CD4-positive, alpha-beta T cell treated with Interleukin-4 for 4 hours (primary cell): ENCODE results near the gene ASTN1.
"Not testable (repeated sequence)": the region's sequence is repeated elsewhere in the genome, so short reads cannot be mapped to it uniquely, and the experiment has no call there.

Source experiments
- DNase-seq: peaks from one replicate; pipeline ENCODE4 v3.0.0-alpha.2; 2020

Gene ASTN1

DNA sequence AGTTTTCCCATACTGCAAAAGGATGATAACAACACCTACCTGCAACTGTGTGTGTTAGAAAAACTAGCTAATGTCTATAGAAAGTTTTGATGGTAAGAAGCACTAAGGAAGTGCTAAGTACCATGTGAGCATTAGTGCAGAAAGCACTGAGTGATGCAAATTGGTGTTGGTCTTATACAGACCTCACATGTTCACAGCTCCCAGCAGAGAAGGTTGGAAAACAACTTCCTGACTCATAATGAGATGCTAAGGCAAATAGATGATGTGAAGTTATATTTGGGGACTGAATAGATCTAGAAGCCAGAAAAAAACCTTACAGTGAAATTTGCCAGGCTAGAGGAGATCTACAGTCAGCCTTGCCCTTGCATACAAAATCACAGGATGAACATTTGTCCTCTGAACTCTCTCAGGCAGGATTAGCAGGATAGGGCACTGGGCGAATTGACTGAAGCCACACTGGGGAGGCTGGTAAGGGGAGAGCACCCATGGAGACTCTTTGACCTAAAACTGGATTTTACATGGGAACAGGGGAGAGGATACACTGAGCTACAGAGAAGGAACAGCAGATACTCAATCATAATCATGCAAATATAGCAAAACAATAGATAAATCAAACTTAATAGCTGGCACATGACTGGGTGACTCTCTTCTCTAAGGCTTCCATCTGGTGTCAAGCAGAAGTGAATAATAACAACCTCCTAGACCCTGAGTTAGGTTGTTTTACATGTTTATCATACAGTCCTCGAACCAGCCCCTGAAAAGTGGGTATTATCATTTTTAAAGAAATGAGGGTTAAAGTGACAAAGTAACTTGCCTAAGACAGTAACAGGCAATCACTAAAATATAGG lies 61.3 kb downstream of the ASTN1 start:
- DNase-seq = no peak

DNA sequence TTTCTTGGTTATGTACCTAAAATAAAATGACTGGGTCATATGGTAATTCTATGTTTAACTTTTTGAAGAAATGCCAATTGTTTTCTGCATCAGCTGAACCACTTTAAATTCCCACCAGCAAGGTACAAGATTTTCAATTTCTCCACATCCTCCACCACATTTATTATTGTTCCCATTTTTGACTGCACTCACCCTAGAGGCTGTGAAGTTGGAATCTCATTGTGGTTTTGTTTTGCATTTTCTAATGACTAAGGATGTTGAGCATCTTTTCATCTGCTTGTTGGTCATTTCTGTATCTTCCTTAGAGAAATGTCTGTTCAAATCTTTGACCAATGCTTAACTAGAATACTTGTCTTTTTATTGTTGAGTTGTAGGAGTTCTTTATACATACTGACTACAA lies 72.5 kb downstream of the ASTN1 start:
- DNase-seq = no peak

DNA sequence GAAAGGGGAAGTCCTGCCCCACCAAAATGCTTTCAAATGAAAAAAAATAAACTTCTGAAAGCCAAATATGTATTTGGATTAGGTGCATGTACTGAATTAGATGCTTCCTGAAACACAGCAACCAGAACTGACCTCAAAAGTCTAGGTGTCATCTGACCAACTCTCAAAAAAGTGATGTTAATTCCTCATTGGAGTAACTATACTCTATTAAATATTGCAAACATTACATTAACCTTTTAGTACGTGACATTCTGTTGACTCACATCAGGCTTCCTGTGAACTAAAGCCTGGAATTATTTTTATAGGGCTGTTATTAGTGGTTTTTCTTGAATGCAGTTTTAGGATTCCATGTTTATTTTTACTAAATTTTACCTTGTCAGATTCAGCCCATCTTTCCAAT lies 73.5 kb downstream of the ASTN1 start:
- no peak for DNase-seq

DNA sequence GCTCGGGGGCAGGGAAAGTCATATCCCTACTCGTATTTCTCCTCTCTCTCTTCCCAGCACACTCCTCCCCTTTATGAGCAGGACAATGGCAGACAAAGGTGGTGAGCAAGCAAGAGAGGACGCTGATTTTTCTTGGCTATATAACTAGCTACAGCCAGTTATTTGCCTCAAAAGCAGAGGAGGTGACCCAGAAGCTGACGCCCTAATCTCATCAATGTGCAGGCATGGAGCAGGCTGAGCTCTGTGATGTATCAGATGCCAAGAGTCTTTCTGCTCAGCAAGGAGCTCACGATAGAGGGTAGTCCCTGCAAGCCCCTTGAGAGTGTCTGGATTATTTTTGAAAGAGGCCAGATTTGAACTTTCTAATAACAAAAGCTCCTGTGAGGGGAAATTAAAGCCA lies 75.5 kb downstream of the ASTN1 start:
- DNase-seq = no peak

DNA sequence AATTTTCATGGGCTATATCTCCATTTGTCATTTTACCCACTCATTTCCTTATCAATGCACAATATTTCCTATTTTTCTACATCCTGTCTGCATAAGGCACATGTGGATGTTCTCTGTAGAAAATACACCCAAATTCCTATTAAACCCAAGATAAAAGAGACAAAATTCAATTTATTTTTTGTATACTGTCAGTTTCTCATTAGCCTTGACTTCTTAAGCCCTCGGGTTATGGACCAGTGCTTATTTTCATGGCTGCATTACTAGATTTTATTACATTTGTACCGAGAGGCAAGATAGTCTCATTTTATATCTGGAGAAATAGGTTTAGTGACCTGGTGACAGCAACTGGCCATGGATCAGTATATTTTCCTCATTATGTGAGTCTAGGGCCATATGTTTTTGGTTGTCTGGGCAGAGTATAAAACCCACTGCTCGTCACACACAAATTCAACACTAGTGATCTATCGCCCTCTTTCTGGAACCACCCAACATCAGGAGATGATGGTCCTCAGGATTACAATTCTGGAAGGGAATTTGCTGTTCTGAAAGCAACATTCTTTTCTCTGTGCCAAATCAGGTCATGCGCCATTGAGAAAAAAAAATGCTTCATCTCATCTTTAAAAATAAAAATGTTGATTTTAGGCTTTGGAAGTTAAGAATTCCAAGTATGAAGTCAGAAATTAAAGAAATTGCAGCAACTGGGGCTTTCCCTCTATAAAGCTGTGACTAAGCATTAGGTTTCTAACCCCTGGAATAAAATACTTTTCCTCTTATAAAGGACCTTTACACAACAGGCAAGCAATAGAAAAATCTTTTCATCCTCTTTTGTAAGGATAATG lies 81.4 kb downstream of the ASTN1 start:
- DNase-seq = no peak

DNA sequence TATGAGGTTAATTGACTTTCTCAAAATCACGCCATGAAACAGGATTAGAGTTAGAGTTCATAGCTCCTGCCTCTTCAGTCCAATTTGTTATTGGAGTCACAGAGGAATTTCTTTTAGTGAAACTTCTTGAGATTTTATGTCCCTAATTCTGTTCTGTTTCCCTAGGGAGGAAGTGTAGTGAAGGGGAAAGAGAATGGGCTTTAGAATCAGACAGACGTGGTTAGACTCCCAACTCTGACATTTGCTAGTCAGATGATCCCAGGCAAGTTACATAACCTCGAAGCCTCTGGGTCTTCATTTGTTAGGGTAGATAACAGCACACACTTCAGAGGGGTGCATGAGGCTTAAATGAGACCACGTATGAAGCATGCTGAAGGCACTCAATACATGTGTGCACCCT lies 83.9 kb downstream of the ASTN1 start:
- DNase-seq = no peak

DNA sequence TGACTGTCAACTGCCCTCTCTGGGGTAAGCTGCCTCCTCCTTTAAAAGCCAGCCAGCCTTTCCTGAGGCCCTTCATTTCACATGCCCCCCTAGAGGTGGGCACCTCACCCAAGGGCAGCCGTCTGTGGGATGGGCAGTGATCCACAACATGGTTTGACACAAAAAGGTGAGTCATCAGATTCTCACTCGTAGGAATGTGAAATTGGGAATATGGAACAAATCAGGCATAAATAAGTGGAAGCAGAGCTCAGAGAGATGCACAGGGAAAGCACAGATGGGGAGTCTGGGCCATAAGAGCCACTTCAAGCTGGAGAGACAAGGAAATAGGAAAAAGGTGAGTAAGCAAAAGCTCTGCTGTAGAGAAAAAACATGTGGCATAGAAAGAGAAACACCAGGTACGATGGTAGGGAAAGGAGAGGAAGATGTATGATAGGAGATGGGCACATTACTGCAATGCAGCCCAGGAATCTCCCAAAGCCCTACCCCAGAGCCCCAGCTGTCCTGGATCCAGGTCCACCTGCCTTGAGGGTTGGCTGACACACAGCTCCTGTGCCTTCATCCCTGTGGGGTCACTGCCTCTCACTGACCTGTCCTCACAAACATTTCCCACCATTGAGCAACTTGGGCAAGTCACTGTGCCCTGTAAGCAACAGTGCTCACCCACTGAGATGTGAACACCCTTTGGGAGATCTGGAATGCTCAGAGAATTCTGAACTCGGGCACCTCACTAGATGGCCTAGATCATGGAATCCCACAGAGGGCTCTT lies 86.6 kb downstream of the ASTN1 start:
- DNase-seq = no peak

DNA sequence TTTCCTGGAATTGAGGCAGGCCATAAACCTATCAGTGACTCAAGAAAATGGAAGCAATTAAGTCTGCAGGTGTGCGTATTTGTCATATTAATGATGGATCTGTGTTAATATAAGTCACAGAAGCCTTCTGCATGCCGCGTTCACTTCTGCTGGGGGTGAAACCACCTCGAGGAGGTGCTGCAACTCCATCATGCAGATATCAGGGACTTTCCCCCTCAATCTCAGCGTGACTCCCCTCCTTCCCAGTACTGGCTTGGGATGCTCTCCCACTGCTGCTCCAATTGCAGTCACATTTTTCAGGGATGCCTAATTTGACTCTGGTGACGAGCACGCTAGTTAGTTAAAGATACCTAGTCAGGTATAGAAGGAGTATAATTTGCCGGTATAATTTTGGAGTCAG lies 87.5 kb downstream of the ASTN1 start:
- DNase-seq = no peak

DNA sequence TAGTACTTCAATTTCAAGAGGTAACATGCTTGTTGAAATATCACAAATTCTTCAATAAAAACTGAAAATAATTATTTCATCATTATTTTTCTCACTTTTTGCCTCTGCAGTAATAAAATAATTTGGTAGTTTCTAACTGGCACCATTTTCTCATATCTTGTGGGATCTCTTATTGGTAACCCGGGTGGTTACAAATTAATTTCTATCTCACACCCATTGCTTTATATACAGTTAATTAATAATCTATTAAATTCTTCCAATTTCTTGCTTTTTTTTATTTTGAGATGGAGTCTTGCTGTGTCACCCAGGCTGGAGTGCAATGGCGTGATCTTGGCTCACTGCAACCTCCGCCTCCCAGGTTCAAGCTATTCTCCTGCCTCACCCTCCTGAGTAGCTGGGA lies 89.7 kb downstream of the ASTN1 start:
- DNase-seq = not testable (repeated sequence)

DNA sequence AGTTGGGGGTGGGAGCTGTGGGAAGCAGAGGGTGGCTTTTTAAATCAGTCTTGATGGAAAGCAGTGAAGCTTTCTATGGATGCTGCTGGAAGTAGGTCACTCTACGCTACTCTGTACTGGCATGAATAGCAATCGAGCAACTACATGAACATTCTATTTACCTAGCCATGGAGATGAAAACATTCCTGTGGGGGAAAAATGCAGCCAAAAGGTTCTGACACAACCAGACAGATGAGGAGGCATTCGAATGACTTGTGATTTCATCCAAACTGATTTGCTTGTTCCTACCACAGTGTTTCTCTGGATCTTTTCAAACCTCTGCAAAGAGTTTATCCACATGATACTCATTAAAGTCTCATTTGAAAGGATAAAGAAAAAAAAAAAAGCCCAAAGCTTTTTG lies 95.0 kb downstream of the ASTN1 start:
- no peak for DNase-seq

DNA sequence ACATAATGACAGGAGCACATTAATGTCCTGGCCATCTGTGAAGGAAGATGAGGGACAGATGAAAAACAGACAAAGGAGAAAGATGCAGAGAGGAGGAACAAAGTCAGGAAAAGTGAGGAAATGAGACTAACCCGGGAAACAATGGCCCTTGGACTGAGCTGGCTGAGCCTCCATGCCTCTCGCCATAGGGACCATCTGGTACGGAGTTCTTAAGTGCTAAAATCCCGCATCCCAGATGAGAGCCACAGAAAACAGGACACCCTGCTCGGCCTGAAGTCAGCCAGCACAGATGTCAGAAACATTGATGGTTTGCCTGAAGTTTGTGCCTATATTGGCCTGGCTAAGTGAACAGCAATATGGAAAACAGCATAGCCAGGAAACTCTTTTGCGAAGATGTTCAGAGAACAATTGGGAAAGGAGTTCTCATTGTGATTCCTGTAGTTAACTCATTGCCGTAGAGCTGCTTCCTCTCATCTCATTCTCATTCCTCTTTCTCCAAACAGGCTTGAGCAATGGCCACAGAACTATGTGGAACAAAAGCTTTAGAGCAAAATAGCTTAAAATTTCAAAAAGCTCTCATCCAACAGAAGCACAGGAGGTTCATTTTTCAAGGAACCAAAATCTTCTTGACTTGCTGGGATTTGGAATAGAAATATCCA lies 96.6 kb downstream of the ASTN1 start:
- no peak for DNase-seq

DNA sequence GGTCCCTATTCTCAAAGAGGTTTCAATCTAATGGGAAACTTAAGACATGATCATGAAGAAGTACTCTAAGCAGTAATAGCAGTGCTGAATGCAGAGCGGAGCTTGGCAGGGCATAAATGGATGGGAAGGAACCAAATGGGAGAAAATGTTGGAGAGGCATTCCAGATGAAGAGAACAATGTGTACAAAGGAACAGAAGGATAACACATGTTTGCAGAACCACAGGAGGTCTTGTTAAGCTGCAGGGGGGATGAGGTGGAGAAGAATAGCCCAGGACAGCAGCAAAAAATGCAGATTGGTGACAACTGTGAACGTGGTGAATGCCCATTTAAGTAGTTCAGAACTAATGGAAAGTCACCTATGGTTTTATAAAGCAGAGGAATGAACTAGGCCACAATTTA lies 99.1 kb downstream of the ASTN1 start:
- no peak for DNase-seq

DNA sequence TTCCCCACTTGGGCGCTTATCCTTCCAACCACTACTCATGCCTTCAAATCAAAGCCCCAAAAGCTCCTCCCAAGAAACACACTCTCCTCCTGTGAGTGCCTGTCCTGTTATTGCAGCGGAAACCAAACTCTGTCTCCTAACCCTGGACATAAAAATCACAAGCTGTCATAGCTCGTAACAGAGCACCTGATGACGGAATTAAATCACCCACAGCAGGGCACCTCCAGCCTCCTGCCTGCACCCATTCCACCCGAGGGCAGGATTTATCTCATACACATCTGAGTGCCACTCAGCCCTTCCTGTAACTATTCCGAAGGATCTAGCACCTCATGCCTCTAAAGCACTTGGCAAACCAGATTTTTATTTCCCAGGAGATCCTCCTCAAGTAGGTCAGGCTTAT lies 100.9 kb downstream of the ASTN1 start:
- no peak for DNase-seq

DNA sequence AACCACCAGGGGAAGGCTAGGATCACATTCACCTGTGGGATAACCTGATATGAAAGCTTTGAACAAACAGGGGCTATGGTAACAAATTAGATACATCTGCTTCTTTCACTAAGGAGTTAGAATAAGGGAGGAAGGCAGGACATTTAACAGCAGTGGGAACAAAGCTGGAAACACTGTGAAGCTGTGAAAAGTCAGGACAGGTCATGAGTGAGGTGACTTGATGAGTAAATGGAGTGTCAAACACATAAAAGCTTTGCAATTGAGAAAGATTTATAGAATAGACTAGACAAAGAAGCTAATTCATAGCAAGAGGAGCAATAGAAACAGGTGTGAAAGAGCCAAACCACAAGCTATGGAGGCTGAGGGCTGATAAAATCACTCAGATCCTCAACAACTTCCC lies 110.0 kb downstream of the ASTN1 start:
- DNase-seq = no peak

DNA sequence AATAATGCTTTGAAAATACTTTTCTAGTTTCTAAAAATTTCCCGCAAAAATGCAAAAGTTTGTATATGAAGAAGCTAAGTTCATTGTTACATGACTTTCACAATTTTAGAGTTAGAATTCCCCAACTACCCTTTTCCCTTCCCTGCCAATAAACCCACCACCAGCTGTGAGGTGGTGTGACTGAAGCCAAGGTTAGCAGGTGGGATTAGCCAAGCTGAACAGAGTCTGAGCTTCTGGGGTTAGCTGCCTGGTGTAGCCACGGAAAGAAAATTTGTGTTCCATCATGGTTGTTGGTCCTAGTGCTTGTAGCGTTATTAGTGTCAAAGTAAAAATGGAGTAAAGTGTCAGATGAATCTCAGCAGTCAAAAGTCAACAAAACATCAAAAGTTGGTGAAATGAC lies 110.9 kb downstream of the ASTN1 start:
- DNase-seq = no peak

DNA sequence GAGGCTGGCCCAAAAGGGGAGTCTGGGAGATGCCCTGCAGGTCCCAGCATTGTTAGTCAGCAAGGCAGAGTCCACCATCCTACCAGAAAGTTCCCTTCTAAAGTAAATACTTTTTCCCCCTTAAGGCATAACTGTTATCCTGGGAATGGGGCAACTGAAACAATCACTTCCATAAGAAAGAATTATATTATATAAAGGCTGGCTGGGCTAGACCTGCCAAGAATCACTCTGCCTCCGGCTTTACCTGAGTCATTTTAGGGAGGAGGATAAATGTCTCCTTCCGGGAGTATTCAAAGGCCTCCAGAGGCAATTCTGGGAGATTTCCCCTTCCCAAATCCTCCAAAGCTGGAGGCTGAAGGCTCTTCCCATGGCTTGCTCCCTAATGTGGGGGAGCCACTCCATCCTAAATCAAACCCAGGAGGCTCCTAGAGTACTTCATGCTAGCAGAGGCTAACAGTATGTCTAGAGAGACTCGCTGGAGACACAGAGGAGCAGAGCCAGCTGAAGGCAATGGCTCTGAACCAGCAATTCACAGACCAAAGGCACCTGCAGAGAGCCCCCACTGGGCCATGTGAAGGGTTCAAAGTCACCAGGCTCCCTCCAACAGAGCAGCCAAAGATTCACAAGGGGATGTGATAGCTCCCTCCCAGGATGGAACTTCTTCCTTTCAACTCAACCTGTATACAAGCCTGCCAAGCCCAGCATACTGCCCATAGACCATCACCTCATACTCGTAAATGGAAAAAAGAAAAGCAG lies 116.0 kb downstream of the ASTN1 start:
- DNase-seq = no peak

DNA sequence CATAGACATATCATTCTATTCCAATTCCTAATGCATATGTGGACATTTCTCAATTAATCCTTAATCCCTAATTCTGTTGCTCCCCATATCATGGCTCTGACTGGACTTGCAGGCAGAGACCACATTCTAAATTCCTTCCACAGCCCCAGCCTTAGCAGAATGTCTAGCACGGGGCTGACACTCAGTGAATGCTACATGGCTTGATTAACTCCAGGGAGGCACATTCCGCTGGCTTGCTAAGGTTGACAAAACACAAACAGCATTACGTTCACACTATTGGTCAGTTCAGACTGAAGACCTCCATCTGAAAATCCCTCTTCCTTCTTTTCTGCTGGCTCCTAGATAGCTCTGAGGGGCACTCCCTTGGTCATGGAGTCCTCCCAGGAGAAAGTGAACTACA lies 119.4 kb downstream of the ASTN1 start:
- no peak for DNase-seq

DNA sequence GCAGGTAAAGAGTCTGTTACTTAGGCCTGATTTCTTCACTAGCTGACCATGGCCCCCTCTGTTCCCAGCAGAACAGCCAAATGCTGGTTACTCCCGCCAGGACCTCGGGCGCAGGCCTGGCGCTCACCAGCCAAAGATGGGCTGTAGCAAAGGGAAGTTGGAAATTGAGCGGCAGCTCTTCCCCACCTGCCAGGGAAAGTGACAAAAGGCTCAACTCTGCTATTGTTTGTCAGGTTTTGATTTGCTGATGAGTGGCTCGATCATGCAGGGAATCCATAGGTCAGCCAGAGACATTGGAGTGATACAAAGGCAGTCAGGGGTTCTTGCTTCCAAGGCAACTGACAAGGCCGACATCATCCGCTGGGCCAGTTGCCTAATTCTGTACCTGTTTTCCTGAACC lies 120.1 kb downstream of the ASTN1 start:
- DNase-seq = no peak

DNA sequence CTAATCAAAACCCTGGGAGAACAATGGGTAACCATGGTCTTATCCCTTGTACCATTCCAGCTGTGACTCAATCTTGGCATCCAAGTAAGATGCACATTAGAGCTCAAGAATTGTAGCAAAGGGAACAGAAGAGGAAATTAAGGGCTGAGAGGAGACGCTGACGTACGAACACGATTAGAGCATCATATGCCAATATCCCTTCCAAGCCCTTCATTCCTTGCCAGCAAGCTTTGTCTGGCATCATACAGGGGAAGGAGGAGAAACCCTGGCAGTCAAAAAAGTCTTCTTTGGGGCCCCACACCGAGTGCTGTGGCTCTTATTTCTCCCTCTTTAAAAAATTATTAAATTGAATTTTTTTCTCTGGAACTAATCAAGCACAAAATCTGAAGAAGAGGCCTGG lies 120.9 kb downstream of the ASTN1 start:
- DNase-seq = no peak

DNA sequence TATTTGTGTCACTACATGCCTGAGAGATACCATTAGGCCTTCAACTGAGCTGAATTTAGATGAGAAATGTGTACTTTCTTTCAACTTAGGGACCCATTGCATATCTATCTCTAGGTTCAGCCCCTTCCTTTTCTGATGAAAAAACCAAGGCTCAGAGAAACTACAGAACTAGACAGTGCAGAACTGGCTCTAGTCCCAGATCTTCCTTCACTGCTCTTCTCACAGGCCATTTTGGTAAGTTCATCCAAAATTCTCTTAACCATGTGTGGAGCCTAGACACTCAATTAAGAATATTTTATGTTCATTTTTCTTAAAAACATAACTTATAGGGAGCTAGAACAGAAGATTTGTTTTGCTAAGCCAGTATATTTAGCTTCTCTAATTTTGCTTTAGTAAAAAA lies 128.9 kb downstream of the ASTN1 start:
- no peak for DNase-seq

DNA sequence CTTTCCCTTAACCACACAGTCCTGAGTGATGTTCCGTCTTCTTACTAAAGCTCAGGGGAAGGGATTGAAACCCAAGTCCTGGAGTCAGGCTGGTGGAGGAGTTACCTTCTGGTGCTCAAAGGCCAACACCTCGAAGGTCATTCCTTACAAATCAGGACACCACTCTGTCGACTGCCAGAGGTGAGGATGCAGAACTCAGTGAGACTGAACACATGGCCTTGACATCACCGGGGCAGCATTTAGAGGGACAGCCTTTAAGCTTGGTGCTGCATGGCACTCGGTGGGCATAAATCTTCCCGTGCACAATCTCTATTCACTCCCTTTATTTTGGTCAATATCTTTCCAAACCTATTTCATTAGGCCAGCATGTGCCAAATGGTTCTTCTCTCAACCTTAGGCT lies 130.9 kb downstream of the ASTN1 start:
- DNase-seq = no peak

DNA sequence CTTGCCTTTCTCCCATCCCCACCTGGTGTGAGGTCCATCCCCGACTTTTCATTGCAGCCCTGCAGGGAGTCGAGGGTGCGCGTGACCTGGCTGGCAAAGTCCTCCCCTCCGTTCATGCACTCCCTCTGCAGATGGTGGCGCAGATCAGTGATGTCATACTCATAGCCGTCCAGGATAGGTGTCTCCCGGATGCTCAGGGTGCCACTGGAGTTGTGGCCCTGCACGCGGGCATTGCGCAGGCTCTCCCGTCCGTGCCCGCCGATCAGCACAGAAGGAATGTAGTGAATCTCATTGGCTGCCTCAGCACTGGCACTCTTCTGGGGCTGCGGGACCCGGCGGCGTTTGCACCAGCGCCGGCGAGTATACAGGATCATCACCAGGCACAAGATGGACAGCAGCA lies 132.1 kb downstream of the ASTN1 start:
- no peak for DNase-seq
